Calu3 (cell line): ENCODE data around the gene PKIG. TPM values are rescaled to one million over a fixed set of nuclear protein-coding genes. Genes with fewer than 3 reads are reported as not detected.
A peak's percentile ranks its signal among the peaks of the same experiment; 100 is the strongest.

Experiments used
- BruUV-seq: library from RNA; stranded (reverse); fragments of 400-500 nt; replicated peaks from 2 replicates; lab custom pipeline; 2021; lab: Mats Ljungman, UMichigan
- CTCF ChIA-PET: fragments of 300-600 bp; sonication (Branson Sonifier 250); formaldehyde crosslinking; loops from one replicate; lab custom pipeline; 2022; ENCODE audit warnings: antibody characterized with exemption; lab: Charles Lee
- DNase-seq: peaks from one replicate; pipeline ENCODE4 v3.0.0; 2022
- H3K27ac Mint-ChIP-seq: one replicate; pipeline ENCODE4 v1.8.0; 2022; ENCODE audit warnings: mixed read lengths; ENCODE audit not compliant: unreplicated experiment
- H3K27me3 Mint-ChIP-seq: one replicate; pipeline ENCODE4 v1.8.0; 2022; ENCODE audit warnings: mixed read lengths; ENCODE audit not compliant: unreplicated experiment
- H3K36me3 Mint-ChIP-seq: one replicate; pipeline ENCODE4 v1.8.0; 2022; ENCODE audit warnings: mild to moderate bottlenecking, moderate library complexity, mixed read lengths; ENCODE audit not compliant: insufficient read depth, unreplicated experiment
- H3K4me1 Mint-ChIP-seq: one replicate; pipeline ENCODE4 v1.8.0; 2022; ENCODE audit warnings: mild to moderate bottlenecking, low read depth, mixed read lengths; ENCODE audit not compliant: unreplicated experiment
- H3K4me3 Mint-ChIP-seq: one replicate; pipeline ENCODE4 v1.8.0; 2022; ENCODE audit warnings: mild to moderate bottlenecking, low read depth, moderate library complexity, mixed read lengths; ENCODE audit not compliant: unreplicated experiment
- H3K9me3 Mint-ChIP-seq: one replicate; pipeline ENCODE4 v1.8.0; 2022; ENCODE audit warnings: low read depth, mixed read lengths; ENCODE audit not compliant: unreplicated experiment
- CTCF ChIP-seq: fragments of 200-600 bp; IDR thresholded peaks from one replicate; pipeline ENCODE4 v1.8.0; 2022; ENCODE audit warnings: antibody characterized with exemption; ENCODE audit not compliant: unreplicated experiment
- intact Hi-C: fragments of 100-400 bp; cut with micrococcal nuclease; formaldehyde crosslinking; loops from one replicate; pipeline ENCODE4 v1.10.0; 2022; ENCODE audit not compliant: unreplicated experiment
- total RNA-seq: library from RNA; stranded (reverse); gene quantifications from 2 replicates; pipeline ENCODE4 v1.2.3, GENCODE V29; 2022

PKIG gene
- total RNA-seq, 1 experiment from 2014 or later = 6.6 TPM

GRCh38 chr20:44574372-44574771 is 8.0 kb upstream of the PKIG start:
- peaks cover 11% of the 10 kb centered on the region for H3K4me1 Mint-ChIP-seq

DNA sequence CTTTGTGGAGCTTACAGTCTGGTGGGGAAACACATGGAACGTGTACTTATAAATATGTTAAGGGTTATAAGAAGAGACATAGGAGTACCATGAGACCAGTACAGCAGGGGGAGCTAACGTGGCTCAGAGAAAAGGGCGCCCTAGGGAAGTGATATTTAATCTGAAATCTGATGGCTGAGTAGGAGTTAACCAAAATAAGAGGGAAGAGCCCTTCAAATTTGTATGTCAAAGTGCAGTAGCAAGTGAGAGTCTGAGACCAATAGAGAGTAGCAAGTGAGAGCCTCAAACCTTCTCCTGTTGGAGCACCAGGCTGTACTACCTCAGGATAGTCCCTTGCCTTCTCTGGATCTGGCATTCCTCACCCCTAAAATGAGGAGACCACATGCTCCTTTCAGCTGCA is 6.1 kb upstream of the PKIG start:
- peaks cover 11% of the 10 kb centered on the region for H3K4me1 Mint-ChIP-seq
- intact Hi-C loops = no loop called here

More at GRCh38 chr20:44574372-44574771, 8.0 kb upstream of the PKIG start:
- H3K27me3 Mint-ChIP-seq = no peaks in the 10 kb centered on the region
- H3K9me3 Mint-ChIP-seq = peaks cover 2% of the 10 kb centered on the region
- CTCF ChIA-PET = interaction anchor here (1.4 kb wide), 1 partner anchor 49 kb away, joined by 3 read pairs; no protein-coding TSS in a partner anchor
- no peak overlapping the region for H3K27ac Mint-ChIP-seq
- no peak overlapping the region for H3K4me3 Mint-ChIP-seq
- no peak for TF ChIP-seq CTCF
- DNase-seq = no peak
- no TSS peak for BruUV-seq
- H3K36me3 Mint-ChIP-seq = no peaks in the 10 kb centered on the region
- intact Hi-C loops = no loop called here

DNA sequence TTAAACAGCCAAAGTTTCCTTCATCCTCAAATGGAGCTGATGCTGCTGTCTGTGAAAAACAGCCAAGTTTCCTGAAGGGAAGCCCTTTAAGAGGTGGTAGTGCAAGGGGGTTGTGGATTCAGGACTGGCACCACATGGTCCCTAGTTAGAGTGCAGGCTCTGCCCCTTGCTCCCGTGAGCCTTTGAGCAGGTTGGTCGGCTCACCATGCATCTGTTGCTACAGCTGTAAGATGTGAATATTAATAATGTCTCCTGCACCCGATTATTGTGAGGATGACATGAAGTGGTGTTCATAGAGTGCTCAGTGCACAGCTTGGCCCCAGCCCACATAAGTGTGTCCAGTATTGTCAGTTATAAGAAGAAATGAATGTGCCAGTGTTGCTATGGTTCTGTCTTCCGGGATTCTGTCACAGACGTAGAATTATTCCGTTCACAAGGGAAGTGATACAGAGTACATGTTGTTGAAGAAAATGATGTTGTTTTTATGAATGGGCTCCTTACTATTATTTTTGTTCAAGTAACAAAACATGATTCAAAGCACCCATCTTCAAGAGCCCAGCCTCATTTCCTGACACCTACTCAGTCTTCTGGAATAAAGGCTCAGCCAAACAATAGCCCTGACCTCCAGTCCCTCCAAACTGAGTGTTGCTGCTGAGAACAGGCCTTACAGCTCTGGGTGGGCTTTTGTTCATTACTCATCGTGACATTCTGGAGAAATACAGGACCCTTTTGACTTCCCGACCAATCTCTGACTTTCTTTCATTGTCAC is 2.9 kb upstream of the PKIG start:
- DNase-seq = no peak
- Mint-ChIP-seq H3K36me3 (no peaks in the 10 kb centered on the region), H3K27ac (no peak overlapping the region), H3K4me3 (no peak overlapping the region), H3K9me3 (peaks cover 2% of the 10 kb centered on the region), H3K27me3 (peaks cover 24% of the 10 kb centered on the region), H3K4me1 (peaks cover 11% of the 10 kb centered on the region)
- BruUV-seq = no TSS peak
- intact Hi-C loops = no loop called here
- CTCF ChIA-PET = no interaction called here
- no peak for TF ChIP-seq CTCF

More for the DNA sequence above, 6.1 kb upstream of the PKIG start:
- H3K36me3 Mint-ChIP-seq = no peaks in the 10 kb centered on the region
- H3K9me3 Mint-ChIP-seq = peaks cover 2% of the 10 kb centered on the region
- no peak overlapping the region for H3K27ac Mint-ChIP-seq
- no peak overlapping the region for H3K4me3 Mint-ChIP-seq
- DNase-seq = peak; percentile 21
- peaks cover 10% of the 10 kb centered on the region for H3K27me3 Mint-ChIP-seq
- no TSS peak for BruUV-seq
- CTCF ChIA-PET = interaction anchor here (0.7 to 1.0 kb wide), 4 partner anchors 11 to 55 kb away, joined by 3 to 6 read pairs (median 4); partner anchors contain the start of gene SERINC3
- TF ChIP-seq CTCF = peak; percentile 24

DNA sequence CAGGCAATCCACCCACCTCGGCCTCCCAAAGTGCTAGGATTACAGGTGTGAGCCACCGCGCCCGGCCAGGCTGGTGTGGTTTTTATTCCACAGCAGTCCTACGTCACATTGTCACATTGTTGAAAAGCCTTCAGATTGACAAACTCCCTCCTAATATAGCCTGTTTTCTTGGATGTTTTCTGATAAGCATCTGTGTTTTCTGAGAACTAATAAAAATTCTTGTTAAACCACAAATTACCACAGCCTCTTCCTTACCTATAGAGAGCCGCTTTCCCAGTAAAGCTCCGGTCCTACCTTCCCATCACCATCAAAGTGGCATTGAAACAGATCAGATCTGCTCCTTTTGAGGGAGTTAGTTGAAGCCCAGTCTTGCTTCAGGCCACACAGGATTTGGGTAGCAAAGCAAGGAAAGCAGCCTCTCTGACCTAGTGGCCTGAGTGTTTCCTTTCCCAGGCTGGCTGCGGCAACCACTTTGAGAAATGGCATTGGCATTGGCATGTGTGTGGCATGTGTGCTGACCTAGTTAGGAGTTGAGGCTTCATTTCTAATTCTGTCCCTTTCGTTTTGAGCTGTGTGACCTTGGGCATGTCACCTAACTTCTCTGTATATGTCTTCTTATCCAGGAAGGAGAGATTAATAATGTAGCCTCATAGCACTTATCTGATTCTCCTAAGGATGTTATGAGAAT is 1.7 kb upstream of the PKIG start:
- no peak for TF ChIP-seq CTCF
- CTCF ChIA-PET = no interaction called here
- peaks cover 11% of the 10 kb centered on the region for H3K4me1 Mint-ChIP-seq
- no peak overlapping the region for H3K4me3 Mint-ChIP-seq
- no peak for DNase-seq
- intact Hi-C loops = no loop called here
- no TSS peak for BruUV-seq
- H3K27ac Mint-ChIP-seq = no peak overlapping the region
- H3K9me3 Mint-ChIP-seq = peaks cover 2% of the 10 kb centered on the region
- peaks cover 34% of the 10 kb centered on the region for H3K27me3 Mint-ChIP-seq
- H3K36me3 Mint-ChIP-seq = no peaks in the 10 kb centered on the region
